GM23338 (cell line): ENCODE results near the gene THADA. TPM values are rescaled to one million over a fixed set of nuclear protein-coding genes. Genes with fewer than 3 reads are reported as not detected.

Experiments used
- ATAC-seq: fragments of 200-7000 bp; cut with Tn5 transposase; 3 replicates; pipeline ENCODE4 v1.9.1; 2020
- DNase-seq: peaks from one replicate; pipeline ENCODE4 v3.0.0-alpha.2; 2015; ENCODE audit warnings: low spot score
- H2AFZ ChIP-seq: fragments of 200-600 bp; sonication (generic); 2 replicates; pipeline ENCODE4 v1.8.0; 2016; ENCODE audit warnings: antibody characterized with exemption, mild to moderate bottlenecking, moderate library complexity
- H3F3A ChIP-seq: fragments of 200-600 bp; sonication (generic); replicated peaks from 2 replicates; pipeline ENCODE4 v1.8.0; 2017; ENCODE audit warnings: antibody characterized with exemption, mixed run types, low read depth
- H3K27ac ChIP-seq: fragments of 200-600 bp; sonication (generic); 2 replicates; pipeline ENCODE4 v1.6.1; 2016; ENCODE audit warnings: low read depth
- H3K27me3 ChIP-seq: fragments of 200-600 bp; sonication (generic); 2 replicates; pipeline ENCODE4 v1.8.0; 2016; ENCODE audit warnings: mild to moderate bottlenecking, mixed run types, moderate library complexity; ENCODE audit not compliant: insufficient read depth
- H3K36me3 ChIP-seq: fragments of 200-600 bp; sonication (generic); 2 replicates; pipeline ENCODE4 v1.8.0; 2016; ENCODE audit warnings: mild to moderate bottlenecking; ENCODE audit not compliant: insufficient read depth
- H3K4me1 ChIP-seq: fragments of 200-600 bp; sonication (generic); 2 replicates; pipeline ENCODE4 v1.8.0; 2016; ENCODE audit warnings: mild to moderate bottlenecking, moderate library complexity; ENCODE audit not compliant: insufficient read depth
- H3K4me2 ChIP-seq: fragments of 200-600 bp; sonication (generic); 2 replicates; pipeline ENCODE4 v1.7.1; 2017; ENCODE audit warnings: mixed run types
- H3K4me3 ChIP-seq: fragments of 200-600 bp; sonication (generic); 2 replicates; pipeline ENCODE4 v1.6.1; 2016; ENCODE audit warnings: mixed run types
- H3K79me2 ChIP-seq: fragments of 200-600 bp; sonication (generic); replicated peaks from 2 replicates; pipeline ENCODE4 v1.8.0; 2017; ENCODE audit warnings: mild to moderate bottlenecking; ENCODE audit not compliant: insufficient read depth
- H3K9me2 ChIP-seq: fragments of 200-600 bp; sonication (generic); 2 replicates; pipeline ENCODE4 v1.8.0; 2017; ENCODE audit not compliant: insufficient read depth
- H4K20me1 ChIP-seq: fragments of 200-600 bp; sonication (generic); replicated peaks from 2 replicates; pipeline ENCODE4 v1.8.0; 2017; ENCODE audit warnings: mild to moderate bottlenecking; ENCODE audit not compliant: insufficient read depth
- H3K27ac Mint-ChIP-seq: 2 replicates; pipeline ENCODE4 v1.8.0; 2020; ENCODE audit warnings: inconsistent platforms, mild to moderate bottlenecking, moderate library complexity, mixed read lengths
- H3K27me3 Mint-ChIP-seq: 3 replicates; pipeline ENCODE4 v1.8.0; 2022; ENCODE audit warnings: low read depth, mild to moderate bottlenecking, moderate library complexity, mixed read lengths, inconsistent platforms; ENCODE audit not compliant: insufficient read depth, poor library complexity
- H3K36me3 Mint-ChIP-seq: 3 replicates; pipeline ENCODE4 v1.8.0; 2021; ENCODE audit warnings: low read depth, mild to moderate bottlenecking, inconsistent platforms, moderate library complexity, mixed read lengths
- H3K4me1 Mint-ChIP-seq: 3 replicates; pipeline ENCODE4 v1.8.0; 2020; ENCODE audit warnings: mild to moderate bottlenecking, inconsistent platforms, mixed read lengths
- H3K4me3 Mint-ChIP-seq: 3 replicates; pipeline ENCODE4 v1.8.0; 2021; ENCODE audit warnings: moderate library complexity, mild to moderate bottlenecking, inconsistent platforms, mixed read lengths
- H3K9me3 Mint-ChIP-seq: 3 replicates; pipeline ENCODE4 v1.8.0; 2020; ENCODE audit warnings: moderate library complexity, mild to moderate bottlenecking, inconsistent platforms, mixed read lengths
- CREB1 ChIP-seq: fragments of 250-450 bp; sonication (Bioruptor Pico); IDR thresholded peaks from 2 replicates; pipeline ENCODE4 v1.5.0; 2020; ENCODE audit warnings: low read depth, mild to moderate bottlenecking, moderate library complexity
- EZH2 ChIP-seq: fragments of 200-600 bp; sonication (generic); IDR thresholded peaks from one replicate; pipeline ENCODE4 v1.8.0; 2017; ENCODE audit warnings: antibody characterized with exemption, mild to moderate bottlenecking, low read depth; ENCODE audit not compliant: unreplicated experiment
- EZH2phosphoT487 ChIP-seq: fragments of 200-600 bp; sonication (generic); IDR thresholded peaks from one replicate; pipeline ENCODE4 v1.8.1; 2018; ENCODE audit warnings: antibody characterized with exemption; ENCODE audit not compliant: unreplicated experiment
- JUNB ChIP-seq: IDR thresholded peaks from one replicate; pipeline ENCODE4 v1.6.1; 2016; ENCODE audit warnings: antibody characterized with exemption; ENCODE audit not compliant: unreplicated experiment
- NANOG ChIP-seq: IDR thresholded peaks from 2 replicates; pipeline ENCODE4 v1.6.1; 2016; ENCODE audit warnings: antibody characterized with exemption, borderline replicate concordance
- POLR2AphosphoS5 ChIP-seq: IDR thresholded peaks from 2 replicates; pipeline ENCODE4 v1.6.1; 2016; ENCODE audit warnings: antibody characterized with exemption, low read depth
- STAT1 ChIP-seq: IDR thresholded peaks from one replicate; pipeline ENCODE4 v1.6.1; 2016; ENCODE audit warnings: antibody characterized with exemption; ENCODE audit not compliant: unreplicated experiment
- ZNF114 ChIP-seq: fragments of 250-450 bp; sonication (Bioruptor Pico); IDR thresholded peaks from 2 replicates; pipeline ENCODE4 v1.5.0; 2020; ENCODE audit warnings: mild to moderate bottlenecking, moderate library complexity
- ZNF331 ChIP-seq: fragments of 250-450 bp; sonication (Bioruptor Pico); IDR thresholded peaks from 2 replicates; pipeline ENCODE4 v1.5.0; 2020; ENCODE audit warnings: low read depth, mild to moderate bottlenecking, moderate library complexity
- polyA plus RNA-seq: library from polyadenylated mRNA; unstranded; fragments of >200 nt; fragmentation: Nextera tagmentation; extraction: Ambion mirVana; gene quantifications from 2 replicates; pipeline ENCODE4 v1.2.1, GENCODE V29; 2016
- total RNA-seq: library from RNA; depleted of rRNA; stranded (reverse); fragments of >200 nt; shearing (Covaris generic); gene quantifications from 2 replicates; pipeline ENCODE4 v1.2.3, GENCODE V29; 2014
- TF ChIP-seq, protein P1 (sequence below): IDR thresholded peaks from one replicate; pipeline ENCODE4 v1.6.1; 2018; ENCODE audit warnings: antibody characterized with exemption; ENCODE audit not compliant: unreplicated experiment
- TF ChIP-seq, protein P2 (sequence below): fragments of 250-450 bp; sonication (Bioruptor Pico); IDR thresholded peaks from 2 replicates; pipeline ENCODE4 v1.5.0; 2020; ENCODE audit warnings: mild to moderate bottlenecking, moderate library complexity
- TF ChIP-seq, protein P3 (sequence below), 2 experiments: fragments of 200-600 bp in 1 of 2; sonication (generic) in 1 of 2; conservative IDR thresholded peaks; 2 replicates each; pipeline versions ENCODE4 v1.5.1 to v1.6.1; 2016 to 2017; ENCODE audit warnings: antibody characterized with exemption in 2 of 2, low read depth in 2 of 2, mild to moderate bottlenecking in 2 of 2, moderate library complexity in 1 of 2
- TF ChIP-seq, protein P4 (sequence below): IDR thresholded peaks from 2 replicates; pipeline ENCODE4 v1.6.1; 2016; ENCODE audit warnings: antibody characterized with exemption

Gene THADA
- total and polyA plus RNA-seq, 2 experiments from 2014 or later = 17.0 to 30.7 TPM

DNA sequence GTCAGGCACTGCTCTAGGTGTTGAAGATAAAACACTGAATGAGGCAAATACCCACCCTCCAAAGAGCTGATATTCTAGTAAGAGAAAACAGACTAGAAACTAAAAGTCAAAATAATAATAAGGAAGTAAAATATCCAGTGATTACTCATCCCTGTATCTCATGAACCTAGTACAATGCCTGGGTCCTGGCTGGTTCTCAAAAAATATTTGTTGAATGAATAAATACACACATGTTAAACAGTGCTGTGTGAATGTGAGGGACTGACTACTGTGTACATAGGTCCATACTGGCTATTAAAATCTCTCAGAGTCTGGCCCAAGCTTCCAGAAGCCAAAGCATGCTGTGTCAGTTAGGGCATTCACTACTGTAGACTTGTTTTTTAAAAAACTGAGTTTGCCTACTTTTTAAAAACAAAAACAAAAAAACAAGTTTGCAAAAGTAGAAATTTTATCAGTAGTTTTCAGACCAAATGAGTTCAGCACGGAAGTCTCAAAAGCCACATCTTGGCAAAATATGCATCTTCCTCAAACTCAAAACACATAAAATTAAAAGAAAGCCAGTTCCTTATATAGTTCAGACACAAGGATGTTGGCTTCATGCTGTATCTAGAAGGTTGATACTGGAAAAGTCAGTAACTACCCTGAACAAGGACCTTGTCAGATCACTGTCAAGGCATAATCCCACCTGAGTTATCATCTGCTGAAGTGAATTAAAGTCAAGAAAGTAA is 136.2 kb downstream of the THADA start:
- H3K27ac ChIP-seq = no peak overlapping the region
- Mint-ChIP-seq H3K27me3 (no peaks in the 10 kb centered on the region), H3K4me3 (no peak overlapping the region), H3K36me3 (no peaks in the 10 kb centered on the region), H3K27ac (no peak overlapping the region), H3K4me1 (peaks cover 23% of the 10 kb centered on the region), H3K9me3 (no peaks in the 10 kb centered on the region)
- H3K9me2 ChIP-seq = no peaks in the 10 kb centered on the region
- no peaks in the 10 kb centered on the region for H3F3A ChIP-seq
- TF ChIP-seq CREB1 (CRISPR knock-in tag) (no peak), STAT1 (no peak), EZH2phosphoT487 (no peak), EZH2 (no peak), JUNB (no peak), ZNF114 (no peak), NANOG (no peak), ZNF331 (no peak), POLR2AphosphoS5 (no peak)
- TF ChIP-seq, protein P1, sequence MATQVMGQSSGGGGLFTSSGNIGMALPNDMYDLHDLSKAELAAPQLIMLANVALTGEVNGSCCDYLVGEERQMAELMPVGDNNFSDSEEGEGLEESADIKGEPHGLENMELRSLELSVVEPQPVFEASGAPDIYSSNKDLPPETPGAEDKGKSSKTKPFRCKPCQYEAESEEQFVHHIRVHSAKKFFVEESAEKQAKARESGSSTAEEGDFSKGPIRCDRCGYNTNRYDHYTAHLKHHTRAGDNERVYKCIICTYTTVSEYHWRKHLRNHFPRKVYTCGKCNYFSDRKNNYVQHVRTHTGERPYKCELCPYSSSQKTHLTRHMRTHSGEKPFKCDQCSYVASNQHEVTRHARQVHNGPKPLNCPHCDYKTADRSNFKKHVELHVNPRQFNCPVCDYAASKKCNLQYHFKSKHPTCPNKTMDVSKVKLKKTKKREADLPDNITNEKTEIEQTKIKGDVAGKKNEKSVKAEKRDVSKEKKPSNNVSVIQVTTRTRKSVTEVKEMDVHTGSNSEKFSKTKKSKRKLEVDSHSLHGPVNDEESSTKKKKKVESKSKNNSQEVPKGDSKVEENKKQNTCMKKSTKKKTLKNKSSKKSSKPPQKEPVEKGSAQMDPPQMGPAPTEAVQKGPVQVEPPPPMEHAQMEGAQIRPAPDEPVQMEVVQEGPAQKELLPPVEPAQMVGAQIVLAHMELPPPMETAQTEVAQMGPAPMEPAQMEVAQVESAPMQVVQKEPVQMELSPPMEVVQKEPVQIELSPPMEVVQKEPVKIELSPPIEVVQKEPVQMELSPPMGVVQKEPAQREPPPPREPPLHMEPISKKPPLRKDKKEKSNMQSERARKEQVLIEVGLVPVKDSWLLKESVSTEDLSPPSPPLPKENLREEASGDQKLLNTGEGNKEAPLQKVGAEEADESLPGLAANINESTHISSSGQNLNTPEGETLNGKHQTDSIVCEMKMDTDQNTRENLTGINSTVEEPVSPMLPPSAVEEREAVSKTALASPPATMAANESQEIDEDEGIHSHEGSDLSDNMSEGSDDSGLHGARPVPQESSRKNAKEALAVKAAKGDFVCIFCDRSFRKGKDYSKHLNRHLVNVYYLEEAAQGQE = no peak
- TF ChIP-seq, protein P2, sequence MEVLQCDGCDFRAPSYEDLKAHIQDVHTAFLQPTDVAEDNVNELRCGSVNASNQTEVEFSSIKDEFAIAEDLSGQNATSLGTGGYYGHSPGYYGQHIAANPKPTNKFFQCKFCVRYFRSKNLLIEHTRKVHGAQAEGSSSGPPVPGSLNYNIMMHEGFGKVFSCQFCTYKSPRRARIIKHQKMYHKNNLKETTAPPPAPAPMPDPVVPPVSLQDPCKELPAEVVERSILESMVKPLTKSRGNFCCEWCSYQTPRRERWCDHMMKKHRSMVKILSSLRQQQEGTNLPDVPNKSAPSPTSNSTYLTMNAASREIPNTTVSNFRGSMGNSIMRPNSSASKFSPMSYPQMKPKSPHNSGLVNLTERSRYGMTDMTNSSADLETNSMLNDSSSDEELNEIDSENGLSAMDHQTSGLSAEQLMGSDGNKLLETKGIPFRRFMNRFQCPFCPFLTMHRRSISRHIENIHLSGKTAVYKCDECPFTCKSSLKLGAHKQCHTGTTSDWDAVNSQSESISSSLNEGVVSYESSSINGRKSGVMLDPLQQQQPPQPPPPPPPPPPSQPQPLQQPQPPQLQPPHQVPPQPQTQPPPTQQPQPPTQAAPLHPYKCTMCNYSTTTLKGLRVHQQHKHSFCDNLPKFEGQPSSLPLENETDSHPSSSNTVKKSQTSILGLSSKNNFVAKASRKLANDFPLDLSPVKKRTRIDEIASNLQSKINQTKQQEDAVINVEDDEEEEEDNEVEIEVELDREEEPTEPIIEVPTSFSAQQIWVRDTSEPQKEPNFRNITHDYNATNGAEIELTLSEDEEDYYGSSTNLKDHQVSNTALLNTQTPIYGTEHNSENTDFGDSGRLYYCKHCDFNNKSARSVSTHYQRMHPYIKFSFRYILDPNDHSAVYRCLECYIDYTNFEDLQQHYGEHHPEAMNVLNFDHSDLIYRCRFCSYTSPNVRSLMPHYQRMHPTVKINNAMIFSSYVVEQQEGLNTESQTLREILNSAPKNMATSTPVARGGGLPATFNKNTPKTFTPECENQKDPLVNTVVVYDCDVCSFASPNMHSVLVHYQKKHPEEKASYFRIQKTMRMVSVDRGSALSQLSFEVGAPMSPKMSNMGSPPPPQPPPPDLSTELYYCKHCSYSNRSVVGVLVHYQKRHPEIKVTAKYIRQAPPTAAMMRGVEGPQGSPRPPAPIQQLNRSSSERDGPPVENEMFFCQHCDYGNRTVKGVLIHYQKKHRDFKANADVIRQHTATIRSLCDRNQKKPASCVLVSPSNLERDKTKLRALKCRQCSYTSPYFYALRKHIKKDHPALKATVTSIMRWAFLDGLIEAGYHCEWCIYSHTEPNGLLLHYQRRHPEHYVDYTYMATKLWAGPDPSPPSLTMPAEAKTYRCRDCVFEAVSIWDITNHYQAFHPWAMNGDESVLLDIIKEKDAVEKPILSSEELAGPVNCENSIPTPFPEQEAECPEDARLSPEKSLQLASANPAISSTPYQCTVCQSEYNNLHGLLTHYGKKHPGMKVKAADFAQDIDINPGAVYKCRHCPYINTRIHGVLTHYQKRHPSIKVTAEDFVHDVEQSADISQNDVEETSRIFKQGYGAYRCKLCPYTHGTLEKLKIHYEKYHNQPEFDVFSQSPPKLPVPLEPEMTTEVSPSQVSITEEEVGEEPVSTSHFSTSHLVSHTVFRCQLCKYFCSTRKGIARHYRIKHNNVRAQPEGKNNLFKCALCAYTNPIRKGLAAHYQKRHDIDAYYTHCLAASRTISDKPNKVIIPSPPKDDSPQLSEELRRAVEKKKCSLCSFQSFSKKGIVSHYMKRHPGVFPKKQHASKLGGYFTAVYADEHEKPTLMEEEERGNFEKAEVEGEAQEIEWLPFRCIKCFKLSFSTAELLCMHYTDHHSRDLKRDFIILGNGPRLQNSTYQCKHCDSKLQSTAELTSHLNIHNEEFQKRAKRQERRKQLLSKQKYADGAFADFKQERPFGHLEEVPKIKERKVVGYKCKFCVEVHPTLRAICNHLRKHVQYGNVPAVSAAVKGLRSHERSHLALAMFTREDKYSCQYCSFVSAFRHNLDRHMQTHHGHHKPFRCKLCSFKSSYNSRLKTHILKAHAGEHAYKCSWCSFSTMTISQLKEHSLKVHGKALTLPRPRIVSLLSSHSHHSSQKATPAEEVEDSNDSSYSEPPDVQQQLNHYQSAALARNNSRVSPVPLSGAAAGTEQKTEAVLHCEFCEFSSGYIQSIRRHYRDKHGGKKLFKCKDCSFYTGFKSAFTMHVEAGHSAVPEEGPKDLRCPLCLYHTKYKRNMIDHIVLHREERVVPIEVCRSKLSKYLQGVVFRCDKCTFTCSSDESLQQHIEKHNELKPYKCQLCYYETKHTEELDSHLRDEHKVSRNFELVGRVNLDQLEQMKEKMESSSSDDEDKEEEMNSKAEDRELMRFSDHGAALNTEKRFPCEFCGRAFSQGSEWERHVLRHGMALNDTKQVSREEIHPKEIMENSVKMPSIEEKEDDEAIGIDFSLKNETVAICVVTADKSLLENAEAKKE = no peak
- TF ChIP-seq, protein P3, sequence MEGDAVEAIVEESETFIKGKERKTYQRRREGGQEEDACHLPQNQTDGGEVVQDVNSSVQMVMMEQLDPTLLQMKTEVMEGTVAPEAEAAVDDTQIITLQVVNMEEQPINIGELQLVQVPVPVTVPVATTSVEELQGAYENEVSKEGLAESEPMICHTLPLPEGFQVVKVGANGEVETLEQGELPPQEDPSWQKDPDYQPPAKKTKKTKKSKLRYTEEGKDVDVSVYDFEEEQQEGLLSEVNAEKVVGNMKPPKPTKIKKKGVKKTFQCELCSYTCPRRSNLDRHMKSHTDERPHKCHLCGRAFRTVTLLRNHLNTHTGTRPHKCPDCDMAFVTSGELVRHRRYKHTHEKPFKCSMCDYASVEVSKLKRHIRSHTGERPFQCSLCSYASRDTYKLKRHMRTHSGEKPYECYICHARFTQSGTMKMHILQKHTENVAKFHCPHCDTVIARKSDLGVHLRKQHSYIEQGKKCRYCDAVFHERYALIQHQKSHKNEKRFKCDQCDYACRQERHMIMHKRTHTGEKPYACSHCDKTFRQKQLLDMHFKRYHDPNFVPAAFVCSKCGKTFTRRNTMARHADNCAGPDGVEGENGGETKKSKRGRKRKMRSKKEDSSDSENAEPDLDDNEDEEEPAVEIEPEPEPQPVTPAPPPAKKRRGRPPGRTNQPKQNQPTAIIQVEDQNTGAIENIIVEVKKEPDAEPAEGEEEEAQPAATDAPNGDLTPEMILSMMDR (conservative IDR thresholded peaks at IDR 0.05; ENCODE audit: low read depth in 2 of 2) = no peak
- TF ChIP-seq, protein P4, sequence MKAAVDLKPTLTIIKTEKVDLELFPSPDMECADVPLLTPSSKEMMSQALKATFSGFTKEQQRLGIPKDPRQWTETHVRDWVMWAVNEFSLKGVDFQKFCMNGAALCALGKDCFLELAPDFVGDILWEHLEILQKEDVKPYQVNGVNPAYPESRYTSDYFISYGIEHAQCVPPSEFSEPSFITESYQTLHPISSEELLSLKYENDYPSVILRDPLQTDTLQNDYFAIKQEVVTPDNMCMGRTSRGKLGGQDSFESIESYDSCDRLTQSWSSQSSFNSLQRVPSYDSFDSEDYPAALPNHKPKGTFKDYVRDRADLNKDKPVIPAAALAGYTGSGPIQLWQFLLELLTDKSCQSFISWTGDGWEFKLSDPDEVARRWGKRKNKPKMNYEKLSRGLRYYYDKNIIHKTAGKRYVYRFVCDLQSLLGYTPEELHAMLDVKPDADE = no peak
- no peak overlapping the region for H3K4me2 ChIP-seq
- no peak overlapping the region for H3K4me3 ChIP-seq
- no peaks in the 10 kb centered on the region for H3K79me2 ChIP-seq
- H2AFZ ChIP-seq = no peak overlapping the region
- ATAC-seq (no peak), DNase-seq (no peak)
- H3K4me1 ChIP-seq = no peaks in the 10 kb centered on the region
- no peaks in the 10 kb centered on the region for H3K27me3 ChIP-seq
- no peaks in the 10 kb centered on the region for H3K36me3 ChIP-seq
- H4K20me1 ChIP-seq = no peaks in the 10 kb centered on the region
